H9 (cell line): ENCODE results near the gene RFT1. TPM values are rescaled to one million over a fixed set of nuclear protein-coding genes. Genes with fewer than 3 reads are reported as not detected.

ENCODE experiments used
- DNase-seq: peaks from one replicate; pipeline ENCODE4 v3.0.0-alpha.2; 2017
- H2AFZ ChIP-seq: one replicate; pipeline ENCODE4 v1.6.1; 2013; ENCODE audit warnings: mild to moderate bottlenecking, low read length, control low read depth, moderate library complexity
- H2AK5ac ChIP-seq: 2 replicates; pipeline ENCODE4 v1.6.1; 2013; ENCODE audit warnings: low read length, control low read depth, mixed read lengths; ENCODE audit not compliant: insufficient read length
- H2BK120ac ChIP-seq: one replicate; pipeline ENCODE4 v1.6.1; 2013; ENCODE audit warnings: low read depth, mild to moderate bottlenecking, low read length, control low read depth, inconsistent platforms; ENCODE audit not compliant: poor library complexity, severe bottlenecking
- H2BK12ac ChIP-seq: 2 replicates; pipeline ENCODE4 v1.6.1; 2013; ENCODE audit warnings: low read length, control low read depth, mixed read lengths, low read depth; ENCODE audit not compliant: insufficient read length
- H2BK15ac ChIP-seq: 2 replicates; pipeline ENCODE4 v1.6.1; 2013; ENCODE audit warnings: low read depth, low read length, control low read depth
- H2BK20ac ChIP-seq: one replicate; pipeline ENCODE4 v1.6.1; 2013; ENCODE audit warnings: low read depth, mild to moderate bottlenecking, low read length, control low read depth, inconsistent platforms; ENCODE audit not compliant: poor library complexity, severe bottlenecking
- H2BK5ac ChIP-seq: 2 replicates; pipeline ENCODE4 v1.6.1; 2013; ENCODE audit warnings: low read length, control low read depth, mixed read lengths; ENCODE audit not compliant: insufficient read length
- H3K14ac ChIP-seq: 2 replicates; pipeline ENCODE4 v1.6.1; 2013; ENCODE audit warnings: low read length, control low read depth; ENCODE audit not compliant: insufficient read depth
- H3K18ac ChIP-seq: 2 replicates; pipeline ENCODE4 v1.6.1; 2013; ENCODE audit warnings: low read depth, mild to moderate bottlenecking, mixed read lengths, low read length, control low read depth; ENCODE audit not compliant: insufficient read length
- H3K23ac ChIP-seq: 2 replicates; pipeline ENCODE4 v1.6.1; 2013; ENCODE audit warnings: low read length, control low read depth, mixed read lengths, low read depth; ENCODE audit not compliant: insufficient read length
- H3K23me2 ChIP-seq: 2 replicates; pipeline ENCODE4 v1.6.1; 2013; ENCODE audit warnings: low read depth, mild to moderate bottlenecking, mixed read lengths, low read length, control low read depth; ENCODE audit not compliant: insufficient read length, poor library complexity, severe bottlenecking
- H3K27ac ChIP-seq: 2 replicates; pipeline ENCODE4 v1.5.1; 2013; ENCODE audit warnings: low read length, control low read depth, mixed read lengths, low read depth; ENCODE audit not compliant: insufficient read length
- H3K27me3 ChIP-seq: 2 replicates; pipeline ENCODE4 v1.6.1; 2013; ENCODE audit warnings: low read length, control low read depth, inconsistent platforms; ENCODE audit not compliant: insufficient read depth
- H3K4ac ChIP-seq: 2 replicates; pipeline ENCODE4 v1.6.1; 2013; ENCODE audit warnings: low read depth, mild to moderate bottlenecking, control low read depth, inconsistent platforms, low read length, moderate library complexity
- H3K4me1 ChIP-seq: 2 replicates; pipeline ENCODE4 v1.6.1; 2013; ENCODE audit warnings: low read length, control low read depth, inconsistent platforms; ENCODE audit not compliant: insufficient read depth
- H3K4me2 ChIP-seq: 2 replicates; pipeline ENCODE4 v1.6.1; 2013; ENCODE audit warnings: low read length, control low read depth, mixed read lengths; ENCODE audit not compliant: insufficient read length, insufficient read depth
- H3K56ac ChIP-seq: 2 replicates; pipeline ENCODE4 v1.6.1; 2013; ENCODE audit warnings: low read depth, mild to moderate bottlenecking, mixed read lengths, low read length, control low read depth; ENCODE audit not compliant: insufficient read length
- H3K79me1 ChIP-seq: 2 replicates; pipeline ENCODE4 v1.6.1; 2013; ENCODE audit warnings: low read depth, mild to moderate bottlenecking, moderate library complexity, low read length, control low read depth, inconsistent platforms; ENCODE audit not compliant: insufficient read depth, poor library complexity, severe bottlenecking
- H3K79me2 ChIP-seq: 2 replicates; pipeline ENCODE4 v1.6.1; 2013; ENCODE audit warnings: low read length, control low read depth, inconsistent platforms; ENCODE audit not compliant: insufficient read depth
- H3K9ac ChIP-seq: 2 replicates; pipeline ENCODE4 v1.6.1; 2013; ENCODE audit warnings: low read length, control low read depth, mixed read lengths; ENCODE audit not compliant: insufficient read length; ENCODE audit errors: extremely low read depth
- H3K9me3 ChIP-seq: one replicate; pipeline ENCODE4 v1.6.1; 2013; ENCODE audit warnings: low read depth, low read length, inconsistent platforms; ENCODE audit not compliant: control insufficient read depth
- H3T11ph ChIP-seq: one replicate; pipeline ENCODE4 v1.6.1; 2013; ENCODE audit warnings: mild to moderate bottlenecking, low read length, control low read depth, inconsistent platforms
- H4K20me1 ChIP-seq: one replicate; pipeline ENCODE4 v1.6.1; 2013; ENCODE audit not compliant: control insufficient read depth, insufficient read length, insufficient read depth
- H4K5ac ChIP-seq: 2 replicates; pipeline ENCODE4 v1.6.1; 2013; ENCODE audit warnings: low read depth, mild to moderate bottlenecking, mixed read lengths, low read length, control low read depth; ENCODE audit not compliant: insufficient read length
- H4K8ac ChIP-seq: replicated peaks from 2 replicates; pipeline ENCODE4 v1.6.1; 2013; ENCODE audit warnings: low read length, control low read depth, mixed read lengths, low read depth; ENCODE audit not compliant: insufficient read length
- H4K91ac ChIP-seq: 2 replicates; pipeline ENCODE4 v1.6.1; 2013; ENCODE audit warnings: low read depth, mild to moderate bottlenecking, moderate library complexity, mixed read lengths, low read length, control low read depth; ENCODE audit not compliant: insufficient read length
- H3K27ac Mint-ChIP-seq, 3 experiments: 2 replicates in 2 of 3; 3 replicates in 1 of 3; pipeline ENCODE4 v1.8.0; 2020 to 2021; ENCODE audit warnings: mixed read lengths in 3 of 3, mild to moderate bottlenecking in 1 of 3, moderate library complexity in 1 of 3
- H3K27me3 Mint-ChIP-seq: 2 replicates; pipeline ENCODE4 v1.8.0; 2021; ENCODE audit warnings: low read depth, mild to moderate bottlenecking, moderate library complexity, mixed read lengths
- H3K36me3 Mint-ChIP-seq, 3 experiments: 2 replicates in 2 of 3; 3 replicates in 1 of 3; pipeline ENCODE4 v1.8.0; 2020 to 2021; ENCODE audit warnings: low read depth in 3 of 3, mixed read lengths in 3 of 3; ENCODE audit not compliant: insufficient read depth in 1 of 3
- H3K4me1 Mint-ChIP-seq, 2 experiments: 2 replicates each; pipeline ENCODE4 v1.8.0; 2020; ENCODE audit warnings: mixed read lengths in 2 of 2
- H3K4me3 Mint-ChIP-seq, 2 experiments: 2 replicates in 1 of 2; 3 replicates in 1 of 2; pipeline ENCODE4 v1.8.0; 2020 to 2021; ENCODE audit warnings: mild to moderate bottlenecking in 2 of 2, mixed read lengths in 2 of 2, moderate library complexity in 1 of 2
- H3K9me3 Mint-ChIP-seq, 2 experiments: 2 replicates in 1 of 2; 3 replicates in 1 of 2; pipeline ENCODE4 v1.8.0; 2020; ENCODE audit warnings: mild to moderate bottlenecking in 2 of 2, mixed read lengths in 2 of 2, moderate library complexity in 1 of 2
- WGBS: extraction: QIAGEN DNeasy Blood & Tissue Kit; methylation state at CpG from one replicate; pipeline ENCODE4 v1.1.7; 2013; ENCODE audit warnings: missing lambda C conversion rate, low lambda C conversion rate, mixed read lengths; ENCODE audit not compliant: insufficient read length; ENCODE audit errors: extremely low coverage; 5-methylcytosine and 5-hydroxymethylcytosine counted together
- total RNA-seq: library from RNA; stranded (reverse); gene quantifications from 2 replicates; pipeline ENCODE4 v1.2.1, GENCODE V29; 2021
- TF ChIP-seq, protein P1 (sequence below): fragments of 200-600 bp; sonication (generic); conservative IDR thresholded peaks from 3 replicates; pipeline ENCODE4 v1.8.0; 2021; ENCODE audit warnings: antibody characterized with exemption, mild to moderate bottlenecking

RFT1 gene
- total RNA-seq, 1 experiment from 2014 or later, result 24.1 TPM

DNA sequence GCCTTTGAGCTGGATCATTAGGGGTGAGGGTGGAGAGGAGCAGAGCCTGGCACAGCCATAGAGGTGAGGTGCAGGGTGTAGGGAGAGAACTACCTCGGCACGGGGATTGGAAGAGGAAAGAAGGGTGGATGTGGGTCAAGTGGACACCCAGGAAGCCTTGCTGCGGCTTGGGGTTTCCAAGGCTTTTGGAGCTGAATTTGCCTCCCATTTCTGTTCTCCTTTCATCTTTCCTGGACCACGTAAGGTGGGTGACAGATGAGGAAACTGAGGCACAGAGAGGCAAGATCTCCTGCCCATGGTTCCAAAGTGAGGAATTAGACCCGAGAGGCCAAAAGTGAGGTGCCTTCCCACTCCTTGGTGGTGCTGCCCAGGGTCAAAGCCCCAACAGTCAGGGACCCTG is 48.9 kb downstream of the RFT1 start:
- H3K9ac ChIP-seq, result no peak overlapping the region
- no peaks in the 10 kb centered on the region for H3K79me1 ChIP-seq
- H4K8ac ChIP-seq, result no peak overlapping the region
- no peaks in the 10 kb centered on the region for H3K9me3 ChIP-seq
- H3K23me2 ChIP-seq, result no peaks in the 10 kb centered on the region
- H3K9me3 Mint-ChIP-seq, result no peaks in the 10 kb centered on the region; a peak in 1 of 5 replicates
- no peak overlapping the region for H3K18ac ChIP-seq
- DNase-seq, result peak; percentile 15
- no peak overlapping the region; a peak in 1 of 5 replicates for H3K4me3 Mint-ChIP-seq
- no peak overlapping the region for H2BK12ac ChIP-seq
- 0 out of 7 replicates have a peak overlapping the region, but pooled peaks of 1 of the 3 experiments have one; percentile 55 for H3K27ac Mint-ChIP-seq
- H2AFZ ChIP-seq, result no peak overlapping the region
- H3K4me1 ChIP-seq, result no peaks in the 10 kb centered on the region
- no peaks in the 10 kb centered on the region for H3K27me3 ChIP-seq
- peaks cover 5% of the 10 kb centered on the region for H3K27me3 Mint-ChIP-seq
- H3K23ac ChIP-seq, result no peak overlapping the region
- no peak overlapping the region for H3T11ph ChIP-seq
- no peaks in the 10 kb centered on the region for H3K4me1 Mint-ChIP-seq
- no peak overlapping the region for H4K91ac ChIP-seq
- TF ChIP-seq, protein P1, sequence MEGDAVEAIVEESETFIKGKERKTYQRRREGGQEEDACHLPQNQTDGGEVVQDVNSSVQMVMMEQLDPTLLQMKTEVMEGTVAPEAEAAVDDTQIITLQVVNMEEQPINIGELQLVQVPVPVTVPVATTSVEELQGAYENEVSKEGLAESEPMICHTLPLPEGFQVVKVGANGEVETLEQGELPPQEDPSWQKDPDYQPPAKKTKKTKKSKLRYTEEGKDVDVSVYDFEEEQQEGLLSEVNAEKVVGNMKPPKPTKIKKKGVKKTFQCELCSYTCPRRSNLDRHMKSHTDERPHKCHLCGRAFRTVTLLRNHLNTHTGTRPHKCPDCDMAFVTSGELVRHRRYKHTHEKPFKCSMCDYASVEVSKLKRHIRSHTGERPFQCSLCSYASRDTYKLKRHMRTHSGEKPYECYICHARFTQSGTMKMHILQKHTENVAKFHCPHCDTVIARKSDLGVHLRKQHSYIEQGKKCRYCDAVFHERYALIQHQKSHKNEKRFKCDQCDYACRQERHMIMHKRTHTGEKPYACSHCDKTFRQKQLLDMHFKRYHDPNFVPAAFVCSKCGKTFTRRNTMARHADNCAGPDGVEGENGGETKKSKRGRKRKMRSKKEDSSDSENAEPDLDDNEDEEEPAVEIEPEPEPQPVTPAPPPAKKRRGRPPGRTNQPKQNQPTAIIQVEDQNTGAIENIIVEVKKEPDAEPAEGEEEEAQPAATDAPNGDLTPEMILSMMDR, result no peak
- WGBS, result no CpG with 5 or more reads among the region's 5 CpGs
- no peaks in the 10 kb centered on the region for H4K20me1 ChIP-seq
- H2BK120ac ChIP-seq, result no peak overlapping the region
- H2BK15ac ChIP-seq, result no peak overlapping the region
- no peaks in the 10 kb centered on the region for H3K36me3 Mint-ChIP-seq
- H3K27ac ChIP-seq, result no peak overlapping the region
- H3K79me2 ChIP-seq, result no peaks in the 10 kb centered on the region
- H4K5ac ChIP-seq, result no peak overlapping the region
- no peak overlapping the region for H2BK20ac ChIP-seq
- H3K56ac ChIP-seq, result no peak overlapping the region
- H2AK5ac ChIP-seq, result no peak overlapping the region
- H3K4ac ChIP-seq, result no peak overlapping the region
- H3K14ac ChIP-seq, result no peak overlapping the region
- no peak overlapping the region for H3K4me2 ChIP-seq
- H2BK5ac ChIP-seq, result no peak overlapping the region
